MG63 (cell line): ENCODE data around the gene TTLL5. TPM values are rescaled to one million over a fixed set of nuclear protein-coding genes. Genes with fewer than 3 reads are reported as not detected.
"Not testable (repeated sequence)": the region's sequence is repeated elsewhere in the genome, so short reads cannot be mapped to it uniquely, and the experiment has no call there.

Source experiments
- DNase-seq: peaks from one replicate; pipeline ENCODE4 v3.0.0-alpha.2; 2020
- H3K27me3 ChIP-seq: fragments of 250-450 bp; sonication (Bioruptor Pico); 2 replicates; pipeline ENCODE4 v1.5.1; 2020; ENCODE audit warnings: mild to moderate bottlenecking, moderate library complexity
- H3K36me3 ChIP-seq: fragments of 250-450 bp; sonication (Bioruptor Pico); 2 replicates; pipeline ENCODE4 v1.5.1; 2020; ENCODE audit warnings: mild to moderate bottlenecking, moderate library complexity
- H3K4me3 ChIP-seq: fragments of 250-450 bp; sonication (Bioruptor Pico); 2 replicates; pipeline ENCODE4 v1.5.1; 2020; ENCODE audit warnings: mild to moderate bottlenecking, moderate library complexity
- H3K9me3 ChIP-seq: fragments of 250-450 bp; sonication (Bioruptor Pico); 2 replicates; pipeline ENCODE4 v1.5.1; 2020; ENCODE audit warnings: mild to moderate bottlenecking, moderate library complexity
- total RNA-seq: library from RNA; depleted of rRNA; stranded (reverse); fragments of >200 nt; shearing (Covaris generic); gene quantifications from 2 replicates; pipeline ENCODE4 v1.2.3, GENCODE V29; 2014; ENCODE audit warnings: low replicate concordance

The TTLL5 gene
- total RNA-seq, 1 experiment from 2014 or later, result 12.9 TPM

- H3K27me3 ChIP-seq, result no peaks in the 10 kb centered on the region
- H3K9me3 ChIP-seq, result no peaks in the 10 kb centered on the region
- no peaks in the 10 kb centered on the region for H3K36me3 ChIP-seq
- H3K4me3 ChIP-seq, result no peak overlapping the region
- DNase-seq, result no peak
These were observed 252.1 kb downstream of the TTLL5 start for GRCh38 chr14:75913183-75913582.

- Histone ChIP-seq H3K27me3 (no peaks in the 10 kb centered on the region), H3K9me3 (no peaks in the 10 kb centered on the region), H3K36me3 (no peaks in the 10 kb centered on the region), H3K4me3 (no peak overlapping the region)
- no peak for DNase-seq
These were observed 254.0 kb downstream of the TTLL5 start for GRCh38 chr14:75915045-75915444.

- no peak for DNase-seq
- Histone ChIP-seq H3K9me3 (no peaks in the 10 kb centered on the region), H3K4me3 (no peak overlapping the region), H3K27me3 (no peaks in the 10 kb centered on the region), H3K36me3 (no peaks in the 10 kb centered on the region)
These were observed 256.4 kb downstream of the TTLL5 start for GRCh38 chr14:75917322-75917945.

GRCh38 chr14:75917946-75918335 is 256.9 kb downstream of the TTLL5 start:
- Histone ChIP-seq H3K9me3 (no peaks in the 10 kb centered on the region), H3K27me3 (no peaks in the 10 kb centered on the region), H3K4me3 (no peak overlapping the region), H3K36me3 (no peaks in the 10 kb centered on the region)
- no peak for DNase-seq

- H3K36me3 ChIP-seq, H3K9me3 ChIP-seq, DNase-seq, H3K4me3 ChIP-seq, H3K27me3 ChIP-seq: not testable (repeated sequence)
These were observed 259.4 kb downstream of the TTLL5 start for GRCh38 chr14:75920421-75920820.

GRCh38 chr14:75925141-75925840 is 264.2 kb downstream of the TTLL5 start:
- not testable (repeated sequence) for H3K27me3 ChIP-seq, DNase-seq, H3K4me3 ChIP-seq, H3K9me3 ChIP-seq, H3K36me3 ChIP-seq

GRCh38 chr14:75926431-75927115 is 265.5 kb downstream of the TTLL5 start:
- Histone ChIP-seq H3K4me3 (no peak overlapping the region), H3K9me3 (no peaks in the 10 kb centered on the region), H3K27me3 (no peaks in the 10 kb centered on the region), H3K36me3 (no peaks in the 10 kb centered on the region)
- DNase-seq, result no peak

- Histone ChIP-seq H3K27me3 (no peaks in the 10 kb centered on the region), H3K36me3 (no peaks in the 10 kb centered on the region), H3K4me3 (no peak overlapping the region), H3K9me3 (no peaks in the 10 kb centered on the region)
- no peak for DNase-seq
These were observed 266.6 kb downstream of the TTLL5 start for GRCh38 chr14:75927564-75928087.

GRCh38 chr14:75928690-75929181 is 267.7 kb downstream of the TTLL5 start:
- H3K9me3 ChIP-seq, result no peaks in the 10 kb centered on the region
- no peak overlapping the region for H3K4me3 ChIP-seq
- H3K36me3 ChIP-seq, result no peaks in the 10 kb centered on the region
- no peak for DNase-seq
- no peaks in the 10 kb centered on the region for H3K27me3 ChIP-seq

GRCh38 chr14:75933712-75934296 is 272.8 kb downstream of the TTLL5 start:
- Histone ChIP-seq H3K4me3 (no peak overlapping the region), H3K27me3 (no peaks in the 10 kb centered on the region), H3K36me3 (no peaks in the 10 kb centered on the region), H3K9me3 (no peaks in the 10 kb centered on the region)
- DNase-seq, result no peak

- no peaks in the 10 kb centered on the region for H3K36me3 ChIP-seq
- H3K27me3 ChIP-seq, result no peaks in the 10 kb centered on the region
- no peaks in the 10 kb centered on the region for H3K9me3 ChIP-seq
- DNase-seq, result no peak
- no peak overlapping the region for H3K4me3 ChIP-seq
These were observed 274.1 kb downstream of the TTLL5 start for GRCh38 chr14:75934998-75935628.

- Histone ChIP-seq H3K27me3 (no peaks in the 10 kb centered on the region), H3K36me3 (no peaks in the 10 kb centered on the region), H3K4me3 (no peak overlapping the region), H3K9me3 (no peaks in the 10 kb centered on the region)
- no peak for DNase-seq
These were observed 278.2 kb downstream of the TTLL5 start for GRCh38 chr14:75939200-75939599.

GRCh38 chr14:75941030-75941429 is 280.0 kb downstream of the TTLL5 start:
- H3K9me3 ChIP-seq, result no peaks in the 10 kb centered on the region
- no peaks in the 10 kb centered on the region for H3K27me3 ChIP-seq
- no peak for DNase-seq
- no peak overlapping the region for H3K4me3 ChIP-seq
- no peaks in the 10 kb centered on the region for H3K36me3 ChIP-seq

GRCh38 chr14:75944607-75945241 is 283.7 kb downstream of the TTLL5 start:
- Histone ChIP-seq H3K36me3 (no peaks in the 10 kb centered on the region), H3K9me3 (no peaks in the 10 kb centered on the region), H3K4me3 (no peak overlapping the region), H3K27me3 (no peaks in the 10 kb centered on the region)
- no peak for DNase-seq

- Histone ChIP-seq H3K36me3 (no peaks in the 10 kb centered on the region), H3K27me3 (no peaks in the 10 kb centered on the region), H3K9me3 (no peaks in the 10 kb centered on the region), H3K4me3 (no peak overlapping the region)
- DNase-seq, result no peak
These were observed 285.7 kb downstream of the TTLL5 start for GRCh38 chr14:75946785-75947184.

- Histone ChIP-seq H3K27me3 (no peaks in the 10 kb centered on the region), H3K4me3 (no peak overlapping the region), H3K36me3 (no peaks in the 10 kb centered on the region), H3K9me3 (no peaks in the 10 kb centered on the region)
- DNase-seq, result no peak
These were observed 291.4 kb downstream of the TTLL5 start for GRCh38 chr14:75952489-75952888.
